Measurements from ENCODE around the gene HIBCH. TPM values are rescaled to one million over a fixed set of nuclear protein-coding genes. Genes with fewer than 3 reads are reported as not detected.
A peak's percentile ranks its signal among the peaks of the same experiment; 100 is the strongest.

Gene HIBCH
- total and polyA plus RNA-seq, 9 of the 15 experiments (the other 6 are each of a cell fraction or from before 2014, with no cell fraction given): 17.0 to 65.4 (median 28.3) TPM

GRCh38 chr2:190267302-190267701 lies 52.3 kb downstream of the HIBCH start:
- H2AFZ ChIP-seq (ENCODE audit: low read depth, low read length): no peak overlapping the region
- DNase-seq (ENCODE audit: extremely low read depth in 1 of 4, low spot score in 3 of 4) (peak in 1 of 4 experiments; percentile 31), FAIRE-seq (no peak), ATAC-seq (no peak)
- H3K4me2 ChIP-seq (ENCODE audit: insufficient read depth, low read length): no peak overlapping the region
- no peak overlapping the region for H3K27ac ChIP-seq (ENCODE audit: extremely low read depth, low read depth, low read length)
- no peaks in the 10 kb centered on the region for H3K9me3 ChIP-seq (replicated peaks; ENCODE audit: control insufficient read depth, insufficient read depth, low read depth, low read length)
- no peak overlapping the region for H3K4me3 ChIP-seq
- no peaks in the 10 kb centered on the region for H4K20me1 ChIP-seq (replicated peaks; ENCODE audit: control insufficient read depth, insufficient read depth, low read length)
- no peaks in the 10 kb centered on the region for H3K27me3 ChIP-seq (ENCODE audit: control insufficient read depth in 2 of 2, insufficient read depth in 2 of 2, low read length in 2 of 2)
- no peaks in the 10 kb centered on the region for H3K36me3 ChIP-seq (ENCODE audit: control insufficient read depth, insufficient read depth, low read length)
- ChIA-PET CTCF (ENCODE audit: low intra/inter-chr PET ratio) (no interaction called here), POLR2A (no interaction called here)
- intact Hi-C loops (cut with micrococcal nuclease): no loop called here
- in situ Hi-C loops (cut with MboI): no loop called here
- peaks cover 10 to 13% of the 10 kb centered on the region in 2 experiments; a peak in 3 of 5 replicates for H3K4me1 ChIP-seq (replicated peaks in 1 of 2; ENCODE audit: control insufficient read depth in 2 of 2, insufficient read depth in 2 of 2, low read length in 2 of 2)
- no peak overlapping the region for H3K9ac ChIP-seq (ENCODE audit: insufficient read depth in 1 of 2, low read depth in 2 of 2, low read length in 2 of 2)
- H3K9me1 ChIP-seq (ENCODE audit: control insufficient read depth, insufficient read depth, low read length): no peaks in the 10 kb centered on the region
- WGBS (ENCODE audit: insufficient coverage, low coverage, missing lambda C conversion rate): 21% methylated on average over 3 of the region's 4 CpGs
- no peaks in the 10 kb centered on the region for H3K79me2 ChIP-seq (ENCODE audit: control insufficient read depth, insufficient read depth, low read length)
- no TSS peak for BruUV-seq (replicated peaks)
- no peak for TF ChIP-seq ZKSCAN1 (IDR thresholded peaks at IDR 0.05; ENCODE audit: low read depth, low read length)
- TF ChIP-seq RCOR1 (IDR thresholded peaks at IDR 0.05; ENCODE audit: borderline replicate concordance in 1 of 2, low read depth in 2 of 2, low read length in 2 of 2): no peak
- peak; percentile 87 for TF ChIP-seq JUND (IDR thresholded peaks at IDR 0.05; ENCODE audit: borderline replicate concordance, low read depth, low read length)
- TF ChIP-seq JUND (tag; IDR thresholded peaks at IDR 0.05; ENCODE audit: borderline replicate concordance, low read depth, low read length): peak; percentile 77; the same call in 2 of the 3 replicates
- TF ChIP-seq ARID1B (IDR thresholded peaks at IDR 0.05): peak; percentile 66
- no peak for TF ChIP-seq FOXO4 (CRISPR knock-in tag; IDR thresholded peaks at IDR 0.05)
- no peak for TF ChIP-seq CCAR2 (IDR thresholded peaks at IDR 0.05; ENCODE audit: low read depth, low read length)
- no peak for TF ChIP-seq CHCHD3 (CRISPR knock-in tag; IDR thresholded peaks at IDR 0.05)
- no peak for TF ChIP-seq CREM (IDR thresholded peaks at IDR 0.05; ENCODE audit: low read depth)
- TF ChIP-seq EHMT2 (IDR thresholded peaks at IDR 0.05): no peak
- no peak for TF ChIP-seq MXD1 (CRISPR knock-in tag; IDR thresholded peaks at IDR 0.05; ENCODE audit: borderline replicate concordance, poor library complexity, severe bottlenecking)
- peak; percentile 46; the same call in 1 of the 2 replicates for TF ChIP-seq HMBOX1 (IDR thresholded peaks at IDR 0.05)
- TF ChIP-seq ZNF395 (CRISPR knock-in tag; IDR thresholded peaks at IDR 0.05): no peak

Measured in K562 (cell line).